ENCODE measurements around the gene PPAT.

- no peak for TF ChIP-seq CTCF (conservative IDR thresholded peaks at IDR 0.05)
- TF ChIP-seq ZFX (IDR thresholded peaks at IDR 0.05): no peak
Observed at GRCh38 chr4:56435140-56435926, at the start of gene PPAT.

Measured in C4-2B (cell line).